ENCODE data around the gene MAGI2. TPM values are rescaled to one million over a fixed set of nuclear protein-coding genes. Genes with fewer than 3 reads are reported as not detected.

The MAGI2 gene
- total and polyA plus RNA-seq, 2 experiments from 2014 or later, result 16.8 to 24.7 TPM

GRCh38 chr7:78673272-78673671, 780.2 kb downstream of the MAGI2 start:
- H3K4me3 ChIP-seq, result no peak overlapping the region
- H3K36me3 ChIP-seq, result no peaks in the 10 kb centered on the region
- no peaks in the 10 kb centered on the region for H3K27me3 ChIP-seq
- no peaks in the 10 kb centered on the region for H3K9me3 ChIP-seq (ENCODE audit: low read depth)
- H3K27ac ChIP-seq, result no peak overlapping the region
- H3K4me1 ChIP-seq (ENCODE audit: low read depth), result no peaks in the 10 kb centered on the region
- TF ChIP-seq, protein P1, sequence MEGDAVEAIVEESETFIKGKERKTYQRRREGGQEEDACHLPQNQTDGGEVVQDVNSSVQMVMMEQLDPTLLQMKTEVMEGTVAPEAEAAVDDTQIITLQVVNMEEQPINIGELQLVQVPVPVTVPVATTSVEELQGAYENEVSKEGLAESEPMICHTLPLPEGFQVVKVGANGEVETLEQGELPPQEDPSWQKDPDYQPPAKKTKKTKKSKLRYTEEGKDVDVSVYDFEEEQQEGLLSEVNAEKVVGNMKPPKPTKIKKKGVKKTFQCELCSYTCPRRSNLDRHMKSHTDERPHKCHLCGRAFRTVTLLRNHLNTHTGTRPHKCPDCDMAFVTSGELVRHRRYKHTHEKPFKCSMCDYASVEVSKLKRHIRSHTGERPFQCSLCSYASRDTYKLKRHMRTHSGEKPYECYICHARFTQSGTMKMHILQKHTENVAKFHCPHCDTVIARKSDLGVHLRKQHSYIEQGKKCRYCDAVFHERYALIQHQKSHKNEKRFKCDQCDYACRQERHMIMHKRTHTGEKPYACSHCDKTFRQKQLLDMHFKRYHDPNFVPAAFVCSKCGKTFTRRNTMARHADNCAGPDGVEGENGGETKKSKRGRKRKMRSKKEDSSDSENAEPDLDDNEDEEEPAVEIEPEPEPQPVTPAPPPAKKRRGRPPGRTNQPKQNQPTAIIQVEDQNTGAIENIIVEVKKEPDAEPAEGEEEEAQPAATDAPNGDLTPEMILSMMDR (IDR thresholded peaks at IDR 0.05; ENCODE audit: low read depth, low read length), result no peak
- no peak for DNase-seq (ENCODE audit: low read depth in 1 of 2, low spot score in 1 of 2)

GRCh38 chr7:78662939-78663338, 790.5 kb downstream of the MAGI2 start:
- DNase-seq (ENCODE audit: low read depth in 1 of 2, low spot score in 1 of 2), result no peak
- no peak overlapping the region for H3K27ac ChIP-seq
- TF ChIP-seq, protein P1 (IDR thresholded peaks at IDR 0.05; ENCODE audit: low read depth, low read length), result no peak
- no peaks in the 10 kb centered on the region for H3K27me3 ChIP-seq
- no peak overlapping the region for H3K4me3 ChIP-seq
- no peaks in the 10 kb centered on the region for H3K4me1 ChIP-seq (ENCODE audit: low read depth)
- H3K9me3 ChIP-seq (ENCODE audit: low read depth), result no peaks in the 10 kb centered on the region
- H3K36me3 ChIP-seq, result no peaks in the 10 kb centered on the region

DNA sequence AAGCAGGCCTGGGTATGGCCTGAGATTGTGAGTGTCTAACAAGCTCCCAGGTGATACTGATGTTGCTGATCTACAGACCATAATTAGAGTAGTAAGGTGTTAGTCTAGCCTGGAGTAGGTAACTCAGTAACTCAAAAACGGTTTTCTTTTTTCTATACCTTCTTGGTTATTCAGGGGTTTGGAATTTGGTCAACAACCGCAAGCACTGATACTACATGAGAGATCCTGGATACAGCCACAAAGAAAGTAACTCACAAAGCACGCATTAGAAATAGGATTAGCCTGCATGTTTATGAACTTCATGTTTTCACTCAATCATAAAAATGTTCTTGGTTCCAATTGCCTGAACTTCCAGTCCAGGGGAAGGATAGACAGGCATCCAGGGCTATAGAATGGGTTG, 803.5 kb downstream of the MAGI2 start:
- no peaks in the 10 kb centered on the region for H3K4me1 ChIP-seq (ENCODE audit: low read depth)
- no peak overlapping the region for H3K27ac ChIP-seq
- TF ChIP-seq, protein P1 (IDR thresholded peaks at IDR 0.05; ENCODE audit: low read depth, low read length), result no peak
- H3K36me3 ChIP-seq, result no peaks in the 10 kb centered on the region
- no peaks in the 10 kb centered on the region for H3K9me3 ChIP-seq (ENCODE audit: low read depth)
- no peaks in the 10 kb centered on the region for H3K27me3 ChIP-seq
- H3K4me3 ChIP-seq, result no peak overlapping the region
- DNase-seq (ENCODE audit: low read depth in 1 of 2, low spot score in 1 of 2), result no peak

GRCh38 chr7:78649236-78649635, 804.2 kb downstream of the MAGI2 start:
- H3K4me1 ChIP-seq (ENCODE audit: low read depth), result no peaks in the 10 kb centered on the region
- no peaks in the 10 kb centered on the region for H3K36me3 ChIP-seq
- TF ChIP-seq, protein P1 (IDR thresholded peaks at IDR 0.05; ENCODE audit: low read depth, low read length), result no peak
- H3K27me3 ChIP-seq, result no peaks in the 10 kb centered on the region
- H3K27ac ChIP-seq, result no peak overlapping the region
- no peaks in the 10 kb centered on the region for H3K9me3 ChIP-seq (ENCODE audit: low read depth)
- H3K4me3 ChIP-seq, result no peak overlapping the region
- no peak for DNase-seq (ENCODE audit: low read depth in 1 of 2, low spot score in 1 of 2)

- TF ChIP-seq, protein P1 (IDR thresholded peaks at IDR 0.05; ENCODE audit: low read depth, low read length), result no peak
- H3K27me3 ChIP-seq, result no peaks in the 10 kb centered on the region
Observed at GRCh38 chr7:78642751-78643150, 810.7 kb downstream of the MAGI2 start.

GRCh38 chr7:78638364-78638763, 815.1 kb downstream of the MAGI2 start:
- no peaks in the 10 kb centered on the region for H3K36me3 ChIP-seq
- DNase-seq (ENCODE audit: low read depth in 1 of 2, low spot score in 1 of 2), result no peak
- TF ChIP-seq, protein P1 (IDR thresholded peaks at IDR 0.05; ENCODE audit: low read depth, low read length), result no peak
- no peaks in the 10 kb centered on the region for H3K27me3 ChIP-seq
- H3K4me3 ChIP-seq, result no peak overlapping the region
- H3K9me3 ChIP-seq (ENCODE audit: low read depth), result no peaks in the 10 kb centered on the region
- no peak overlapping the region for H3K27ac ChIP-seq
- no peaks in the 10 kb centered on the region for H3K4me1 ChIP-seq (ENCODE audit: low read depth)

More at GRCh38 chr7:78642751-78643150, 810.7 kb downstream of the MAGI2 start:
- Histone ChIP-seq H3K9me3 (ENCODE audit: low read depth) (no peaks in the 10 kb centered on the region), H3K27ac (no peak overlapping the region), H3K4me3 (no peak overlapping the region), H3K36me3 (no peaks in the 10 kb centered on the region), H3K4me1 (ENCODE audit: low read depth) (no peaks in the 10 kb centered on the region)
- DNase-seq (ENCODE audit: low read depth in 1 of 2, low spot score in 1 of 2), result no peak

Measured in cardiac muscle cell (in vitro differentiated cells and primary cell).